Measurements from ENCODE around the gene B3GNT4. TPM values are rescaled to one million over a fixed set of nuclear protein-coding genes. Genes with fewer than 3 reads are reported as not detected.

B3GNT4 gene
- total RNA-seq, 2 experiments from 2014 or later = not detected

DNA sequence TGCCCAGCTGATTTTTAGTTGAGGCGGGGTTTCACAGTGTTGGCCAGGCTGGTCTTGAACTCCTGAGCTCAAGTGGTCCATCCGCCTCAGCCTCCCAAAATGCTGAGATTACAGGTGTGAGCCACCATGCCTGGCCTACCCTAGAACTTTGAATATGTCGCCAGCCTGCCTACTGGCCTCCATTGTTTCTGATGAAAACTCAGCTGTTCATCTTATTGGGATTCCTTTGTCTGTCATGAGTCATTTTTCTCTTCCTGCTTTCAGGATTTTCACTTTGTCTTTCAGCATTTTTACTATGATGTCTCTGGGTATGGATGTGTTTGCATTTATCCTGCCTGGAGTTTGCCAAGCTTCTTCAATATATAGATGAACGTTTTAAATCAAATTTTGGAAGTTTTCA lies 8.1 kb upstream of the B3GNT4 start:
- POLR2A ChIA-PET = no interaction called here
- H3K9me3 Mint-ChIP-seq = no peaks in the 10 kb centered on the region
- Histone ChIP-seq H3K9me3 (ENCODE audit: control insufficient read depth in 1 of 2, insufficient read depth in 1 of 2, low read length in 2 of 2) (peaks cover 0 to 4% of the 10 kb centered on the region in 2 experiments), H3K27me3 (ENCODE audit: control insufficient read depth in 1 of 2, insufficient read depth in 2 of 2, low read length in 2 of 2) (no peaks in the 10 kb centered on the region), H3K4me3 (ENCODE audit: low read length) (no peak overlapping the region), H3K36me3 (ENCODE audit: insufficient read depth, low read length) (no peaks in the 10 kb centered on the region), H3K4me1 (ENCODE audit: insufficient read depth, low read length) (peaks cover 5% of the 10 kb centered on the region), H3K27ac (ENCODE audit: low read depth in 1 of 2, low read length in 2 of 2) (no peak overlapping the region)
- CTCF ChIA-PET = no interaction called here
- intact Hi-C loops (cut with DNase I, micrococcal nuclease) = no loop called here
- H3K4me3 Mint-ChIP-seq = no peak overlapping the region
- peaks cover 25% of the 10 kb centered on the region for H3K27me3 Mint-ChIP-seq
- no peaks in the 10 kb centered on the region for H3K36me3 Mint-ChIP-seq (ENCODE audit: low read depth)
- TF ChIP-seq, protein P1, sequence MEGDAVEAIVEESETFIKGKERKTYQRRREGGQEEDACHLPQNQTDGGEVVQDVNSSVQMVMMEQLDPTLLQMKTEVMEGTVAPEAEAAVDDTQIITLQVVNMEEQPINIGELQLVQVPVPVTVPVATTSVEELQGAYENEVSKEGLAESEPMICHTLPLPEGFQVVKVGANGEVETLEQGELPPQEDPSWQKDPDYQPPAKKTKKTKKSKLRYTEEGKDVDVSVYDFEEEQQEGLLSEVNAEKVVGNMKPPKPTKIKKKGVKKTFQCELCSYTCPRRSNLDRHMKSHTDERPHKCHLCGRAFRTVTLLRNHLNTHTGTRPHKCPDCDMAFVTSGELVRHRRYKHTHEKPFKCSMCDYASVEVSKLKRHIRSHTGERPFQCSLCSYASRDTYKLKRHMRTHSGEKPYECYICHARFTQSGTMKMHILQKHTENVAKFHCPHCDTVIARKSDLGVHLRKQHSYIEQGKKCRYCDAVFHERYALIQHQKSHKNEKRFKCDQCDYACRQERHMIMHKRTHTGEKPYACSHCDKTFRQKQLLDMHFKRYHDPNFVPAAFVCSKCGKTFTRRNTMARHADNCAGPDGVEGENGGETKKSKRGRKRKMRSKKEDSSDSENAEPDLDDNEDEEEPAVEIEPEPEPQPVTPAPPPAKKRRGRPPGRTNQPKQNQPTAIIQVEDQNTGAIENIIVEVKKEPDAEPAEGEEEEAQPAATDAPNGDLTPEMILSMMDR (IDR thresholded peaks at IDR 0.05) = no peak
- no peaks in the 10 kb centered on the region for H3K4me1 Mint-ChIP-seq (ENCODE audit: low read depth)
- no peak for ATAC-seq (ENCODE audit: poor library complexity)
- DNase-seq = no peak
- H3K27ac Mint-ChIP-seq = no peak overlapping the region

DNA sequence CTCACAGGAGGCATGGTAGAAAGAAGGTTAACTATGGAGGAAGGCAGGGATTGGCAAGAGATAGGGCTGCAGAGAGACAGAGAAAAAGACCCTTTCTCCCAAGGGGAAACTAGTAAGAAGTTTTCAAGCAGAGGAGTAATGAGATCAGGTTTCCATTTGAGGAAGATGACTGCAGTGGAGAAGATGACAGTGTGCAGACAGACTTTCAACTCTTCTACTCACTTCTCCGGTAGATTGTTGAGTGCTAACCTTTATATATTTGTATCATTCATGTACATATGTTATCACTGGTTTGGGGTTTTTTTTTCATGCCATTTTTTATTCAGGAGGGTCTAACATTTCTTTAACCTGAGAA lies 5.9 kb upstream of the B3GNT4 start:
- ATAC-seq (ENCODE audit: poor library complexity) = no peak
- ChIA-PET POLR2A (no interaction called here), CTCF (no interaction called here)
- no peak for DNase-seq
- Histone ChIP-seq H3K27ac (ENCODE audit: low read depth in 1 of 2, low read length in 2 of 2) (no peak overlapping the region), H3K4me1 (ENCODE audit: insufficient read depth, low read length) (peaks cover 2% of the 10 kb centered on the region), H3K9me3 (ENCODE audit: control insufficient read depth in 1 of 2, insufficient read depth in 1 of 2, low read length in 2 of 2) (peaks cover 0 to 4% of the 10 kb centered on the region in 2 experiments), H3K4me3 (ENCODE audit: low read length) (no peak overlapping the region), H3K27me3 (ENCODE audit: control insufficient read depth in 1 of 2, insufficient read depth in 2 of 2, low read length in 2 of 2) (peaks cover 7 to 9% of the 10 kb centered on the region in 2 experiments), H3K36me3 (ENCODE audit: insufficient read depth, low read length) (no peaks in the 10 kb centered on the region)
- TF ChIP-seq, protein P1 (IDR thresholded peaks at IDR 0.05) = no peak
- Mint-ChIP-seq H3K27me3 (peaks cover 20% of the 10 kb centered on the region), H3K27ac (no peak overlapping the region), H3K4me1 (ENCODE audit: low read depth) (no peaks in the 10 kb centered on the region), H3K36me3 (ENCODE audit: low read depth) (no peaks in the 10 kb centered on the region), H3K4me3 (no peak overlapping the region), H3K9me3 (no peaks in the 10 kb centered on the region)
- intact Hi-C loops (cut with DNase I, micrococcal nuclease) = no loop called here

DNA sequence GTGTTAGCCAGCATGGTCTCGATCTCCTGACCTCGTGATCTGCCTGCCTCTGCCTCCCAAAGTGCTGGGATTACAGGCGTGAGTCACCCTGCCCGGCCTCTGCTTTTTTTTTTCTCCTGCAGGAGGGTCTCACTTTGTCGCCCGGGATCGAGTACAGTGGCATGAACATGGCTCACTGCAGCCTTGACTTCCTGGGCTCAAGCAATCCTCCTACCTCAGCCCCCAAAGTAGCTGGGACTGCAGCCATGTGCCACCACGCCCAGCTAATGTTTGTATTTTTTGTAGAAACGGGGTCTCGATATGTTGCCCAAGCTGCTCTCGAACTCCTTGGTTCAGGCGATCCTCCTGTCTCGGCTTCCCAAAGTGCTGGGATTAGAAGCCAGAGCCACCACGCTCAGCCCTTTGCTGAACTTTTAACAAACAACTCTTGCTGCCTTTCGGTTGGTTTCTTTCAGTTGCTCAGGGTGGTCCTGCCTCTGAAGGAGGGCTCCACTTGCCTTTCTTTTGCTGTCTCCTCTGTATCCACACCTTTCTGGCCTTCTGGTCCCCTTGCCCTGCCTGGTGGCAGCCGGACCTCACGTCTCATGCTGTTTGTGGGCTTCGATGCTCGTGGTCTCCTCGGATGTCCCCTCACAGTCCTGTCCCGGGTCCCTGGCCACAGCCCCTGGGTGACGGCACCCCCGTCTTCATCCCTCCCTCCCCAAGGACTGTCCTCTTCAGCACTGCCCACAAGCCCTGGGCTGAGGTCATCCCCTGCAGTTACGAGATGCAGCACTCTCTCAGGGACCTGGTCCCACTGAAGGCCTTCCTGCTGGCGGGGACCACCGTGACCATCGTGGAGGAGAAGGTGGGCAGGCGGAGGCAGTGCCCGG lies 3.8 kb upstream of the B3GNT4 start:
- peaks cover 14% of the 10 kb centered on the region for H3K4me1 ChIP-seq (ENCODE audit: insufficient read depth, low read length)
- H3K9me3 ChIP-seq (ENCODE audit: control insufficient read depth in 1 of 2, insufficient read depth in 1 of 2, low read length in 2 of 2) = peaks cover 0 to 4% of the 10 kb centered on the region in 2 experiments
- TF ChIP-seq, protein P1 (IDR thresholded peaks at IDR 0.05) = no peak
- H3K27ac ChIP-seq (ENCODE audit: low read depth in 1 of 2, low read length in 2 of 2) = no peak overlapping the region
- H3K36me3 ChIP-seq (ENCODE audit: insufficient read depth, low read length) = no peaks in the 10 kb centered on the region
- no peaks in the 10 kb centered on the region for H3K9me3 Mint-ChIP-seq
- H3K4me3 Mint-ChIP-seq = no peak overlapping the region
- no peaks in the 10 kb centered on the region for H3K36me3 Mint-ChIP-seq (ENCODE audit: low read depth)
- no peak for ATAC-seq (ENCODE audit: poor library complexity)
- H3K27me3 ChIP-seq (ENCODE audit: control insufficient read depth in 1 of 2, insufficient read depth in 2 of 2, low read length in 2 of 2) = peaks cover 7 to 12% of the 10 kb centered on the region in 2 experiments
- no peak for DNase-seq
- H3K4me3 ChIP-seq (ENCODE audit: low read length) = no peak overlapping the region
- H3K4me1 Mint-ChIP-seq (ENCODE audit: low read depth) = peaks cover 7% of the 10 kb centered on the region
- ChIA-PET CTCF (no interaction called here), POLR2A (no interaction called here)
- intact Hi-C loops (cut with DNase I, micrococcal nuclease) = no loop called here
- peaks cover 20% of the 10 kb centered on the region for H3K27me3 Mint-ChIP-seq
- no peak overlapping the region for H3K27ac Mint-ChIP-seq
